Spleen (tissue), 11 donors: ENCODE measurements around the gene GPR135. TPM values are rescaled to one million over a fixed set of nuclear protein-coding genes. Genes with fewer than 3 reads are reported as not detected.

Experiments used
- DNase-seq: peaks from one replicate; pipeline ENCODE4 v3.0.0-alpha.2; 2020
- H3K27ac ChIP-seq, 8 donors: fragments of 200-600 bp; sonication (generic) in 7 of 8; 1 replicate in 4 of 8; 2 replicates in 4 of 8; pipeline versions ENCODE4 v1.5.0 to v1.8.0; 2016 to 2021; ENCODE audit warnings: inconsistent platforms in 4 of 8, mild to moderate bottlenecking in 4 of 8, moderate library complexity in 1 of 8
- H3K27me3 ChIP-seq, 7 donors: fragments of 200-600 bp; sonication (generic) in 6 of 7; replicated peaks in 1 of 7; 1 replicate in 4 of 7; 2 replicates in 3 of 7; pipeline versions ENCODE4 v1.5.0 to v1.8.0; 2016 to 2021; ENCODE audit warnings: inconsistent platforms in 3 of 7, mild to moderate bottlenecking in 1 of 7
- H3K36me3 ChIP-seq, 6 donors: fragments of 200-600 bp; sonication (generic) in 5 of 6; 1 replicate in 4 of 6; 2 replicates in 2 of 6; pipeline versions ENCODE4 v1.5.0 to v1.8.0; 2016 to 2021; ENCODE audit warnings: inconsistent platforms in 2 of 6
- H3K4me1 ChIP-seq, 6 donors: fragments of 200-600 bp; sonication (generic) in 5 of 6; 1 replicate in 3 of 6; 2 replicates in 3 of 6; pipeline versions ENCODE4 v1.5.0 to v1.8.0; 2016 to 2021; ENCODE audit warnings: inconsistent platforms in 3 of 6
- H3K4me3 ChIP-seq, 8 donors: fragments of 200-600 bp; sonication (generic) in 7 of 8; 1 replicate in 4 of 8; 2 replicates in 4 of 8; pipeline versions ENCODE4 v1.5.0 to v1.8.0; 2016 to 2021; ENCODE audit warnings: inconsistent platforms in 4 of 8, mild to moderate bottlenecking in 4 of 8, moderate library complexity in 2 of 8
- H3K9me3 ChIP-seq, 8 donors: fragments of 200-600 bp; sonication (generic) in 7 of 8; 1 replicate in 4 of 8; 2 replicates in 4 of 8; pipeline versions ENCODE4 v1.5.0 to v1.8.0; 2016 to 2021; ENCODE audit warnings: inconsistent platforms in 4 of 8
- CTCF ChIP-seq, 11 experiments: fragments of 200-600 bp in 7 of 11; fragments of 450-650 bp in 4 of 11; sonication (generic) in 4 of 11; IDR thresholded peaks in 8 of 11; conservative IDR thresholded peaks in 3 of 11; 1 replicate in 7 of 11; 2 replicates in 4 of 11; pipeline versions ENCODE4 v1.4.0 to v1.8.0; 2016 to 2021; ENCODE audit warnings: antibody characterized with exemption in 11 of 11, inconsistent platforms in 4 of 11, mild to moderate bottlenecking in 1 of 11
- POLR2A ChIP-seq, 3 donors: fragments of 450-650 bp; IDR thresholded peaks; one replicate each; pipeline ENCODE4 v1.5.1; 2017; ENCODE audit warnings: antibody characterized with exemption in 3 of 3, mild to moderate bottlenecking in 1 of 3
- POLR2AphosphoS5 ChIP-seq, 3 donors: sonication (generic); formaldehyde crosslinking; IDR thresholded peaks; one replicate each; pipeline ENCODE4 v1.5.1; 2017; ENCODE audit warnings: antibody characterized with exemption in 3 of 3
- WGBS, 5 donors: extraction: QIAGEN DNeasy Blood & Tissue Kit in 3 of 5; methylation state at CpG; one replicate each; pipeline versions ENCODE4 v1.1.5 to v1.1.7; 2013 to 2018; 5-methylcytosine and 5-hydroxymethylcytosine counted together
- intact Hi-C: fragments of 100-400 bp; cut with DNase I; formaldehyde crosslinking; loops from one replicate; pipeline ENCODE4 v1.15.0; 2023; ENCODE audit warnings: low total_unique reads
- polyA plus RNA-seq, 3 donors: library from polyadenylated mRNA; stranded (reverse); fragments of 200-250 nt; gene quantifications; one replicate each; pipeline ENCODE4 v1.2.1, GENCODE V29; 2013
- total RNA-seq, 7 donors: library from RNA; depleted of rRNA in 3 of 7; stranded (reverse); fragments of >200 nt in 3 of 7; fragmentation: NEBNext Ultra II Directional in 4 of 7; extraction: Animal tissue kit (Norgen Biotek cat#: 25700) in 4 of 7; gene quantifications; one replicate each; pipeline versions ENCODE4 v1.1.0 to v1.2.1, GENCODE V29; 2016 to 2021
- donor health status: healthy with polysubstance abuse.
- donor health status: DM: no; HTN: no; CAD: no; lungs with moderate emphysema.
- donor health status: DM: no; HTN: no; CAD: no.
- donor health status: Bipolar disorder and iron deficiency.
- donor health status: healthy.
- donor health status: DM: no; HTN: no; CAD: no.
- donor health status: DM: yes; HTN: yes; CAD: no.

The GPR135 gene
- total and polyA plus RNA-seq, 10 donors: 0.27 to 8.3 (median 2.7) TPM

GRCh38 chr14:59424341-59425071, 40.7 kb downstream of the GPR135 start:
- H3K4me3 ChIP-seq: no peak overlapping the region
- intact Hi-C loops: no loop called here
- H3K4me1 ChIP-seq: peaks cover 0 to 32% (median 14%) of the 10 kb centered on the region in 6 donors
- TF ChIP-seq CTCF (IDR thresholded peaks at IDR 0.05 in 8 of 11, conservative IDR thresholded peaks at IDR 0.05 in 3 of 11) (no peak), POLR2AphosphoS5 (IDR thresholded peaks at IDR 0.05) (no peak), POLR2A (IDR thresholded peaks at IDR 0.05) (no peak)
- no peak for DNase-seq
- no peaks in the 10 kb centered on the region for H3K9me3 ChIP-seq
- peak overlapping the region in 6 of 8 donors; percentile 26 to 71 (median 60) for H3K27ac ChIP-seq
- H3K36me3 ChIP-seq: no peaks in the 10 kb centered on the region
- 53 to 79% (median 68%) methylated on average over 4 of the region's 4 CpGs for WGBS, 5 donors
- no peaks in the 10 kb centered on the region for H3K27me3 ChIP-seq

- 49 to 59% (median 56%) methylated on average over 7 of the region's 7 CpGs for WGBS, 5 donors
- intact Hi-C loops: no loop called here
- Histone ChIP-seq H3K27me3 (no peaks in the 10 kb centered on the region), H3K9me3 (no peaks in the 10 kb centered on the region), H3K27ac (peak overlapping the region in 2 of 8 donors; percentile 26 to 31), H3K36me3 (no peaks in the 10 kb centered on the region), H3K4me3 (no peak overlapping the region), H3K4me1 (peaks cover 0 to 32% (median 14%) of the 10 kb centered on the region in 6 donors)
- DNase-seq: no peak
- TF ChIP-seq POLR2A (IDR thresholded peaks at IDR 0.05) (no peak), POLR2AphosphoS5 (IDR thresholded peaks at IDR 0.05) (no peak), CTCF (IDR thresholded peaks at IDR 0.05 in 8 of 11, conservative IDR thresholded peaks at IDR 0.05 in 3 of 11) (peak in 3 of 11 experiments; percentile 10 to 21 (median 13))
Observed at GRCh38 chr14:59422069-59422881, 42.9 kb downstream of the GPR135 start.

- Histone ChIP-seq H3K27me3 (no peaks in the 10 kb centered on the region), H3K4me3 (no peak overlapping the region), H3K9me3 (no peaks in the 10 kb centered on the region), H3K36me3 (no peaks in the 10 kb centered on the region), H3K4me1 (peaks cover 0 to 15% (median 5%) of the 10 kb centered on the region in 6 donors), H3K27ac (peak overlapping the region in 4 of 8 donors; percentile 22 to 38 (median 32))
- whole genome bisulfite sequencing, 5 donors: 79 to 90% (median 85%) methylated on average over 2 of the region's 2 CpGs
- no peak for TF ChIP-seq POLR2A (IDR thresholded peaks at IDR 0.05)
- TF ChIP-seq POLR2AphosphoS5 (IDR thresholded peaks at IDR 0.05): no peak
- no peak for TF ChIP-seq CTCF (IDR thresholded peaks at IDR 0.05 in 8 of 11, conservative IDR thresholded peaks at IDR 0.05 in 3 of 11)
- intact Hi-C loops: no loop called here
- DNase-seq: no peak
Observed at GRCh38 chr14:59419303-59419702, 45.9 kb downstream of the GPR135 start.

- Histone ChIP-seq H3K36me3 (no peaks in the 10 kb centered on the region), H3K4me3 (no peak overlapping the region), H3K27ac (peak overlapping the region in 1 of 8 donors; percentile 30), H3K27me3 (no peaks in the 10 kb centered on the region), H3K4me1 (peaks cover 0 to 9% (median 3%) of the 10 kb centered on the region in 6 donors), H3K9me3 (no peaks in the 10 kb centered on the region)
- DNase-seq: no peak
- TF ChIP-seq CTCF (IDR thresholded peaks at IDR 0.05 in 8 of 11, conservative IDR thresholded peaks at IDR 0.05 in 3 of 11): no peak
- TF ChIP-seq POLR2A (IDR thresholded peaks at IDR 0.05): no peak
- TF ChIP-seq POLR2AphosphoS5 (IDR thresholded peaks at IDR 0.05): no peak
- WGBS, 5 donors: 76 to 86% (median 77%) methylated on average over 6 of the region's 6 CpGs
- intact Hi-C loops: no loop called here
Observed at GRCh38 chr14:59417311-59417710, 47.9 kb downstream of the GPR135 start.
